A549 (cell line): ENCODE measurements around the gene GRIA3. TPM values are rescaled to one million over a fixed set of nuclear protein-coding genes. Genes with fewer than 3 reads are reported as not detected.
A peak's percentile ranks its signal among the peaks of the same experiment; 100 is the strongest.

Experiments
- ATAC-seq, 2 experiments: fragments of 200-7000 bp in 1 of 2; fragments of >200 bp in 1 of 2; cut with Nextera tagmentation in 1 of 2; cut with Tn5 transposase in 1 of 2; 3 replicates each; pipeline versions ENCODE4 v1.8.0 to v1.9.1; 2018 to 2020; ENCODE audit warnings: mild to moderate bottlenecking in 1 of 2, moderate library complexity in 1 of 2
- CTCF ChIA-PET: fragments of 300-600 bp; sonication (Branson Sonifier 250); formaldehyde crosslinking; extraction: SDS; loops from one replicate; lab custom pipeline; 2021; ENCODE audit warnings: antibody characterized with exemption, inconsistent platforms; lab: Yijun Ruan, JAX
- POLR2A ChIA-PET: fragments of 350-600 bp; formaldehyde crosslinking; extraction: SDS; loops from one replicate; lab custom pipeline; 2021; ENCODE audit warnings: antibody characterized with exemption, inconsistent platforms; lab: Yijun Ruan, JAX
- DNase-seq, 2 experiments: peaks; one replicate each; pipeline versions ENCODE4 v3.0.0 to v3.0.0-alpha.2; 2011 to 2016; ENCODE audit warnings: low read depth in 1 of 2, low spot score in 1 of 2
- FAIRE-seq: peaks from 2 replicates; lab custom pipeline; 2011; peaks lifted over from hg19 to GRCh38; lab: Jason Lieb, UNC
- H3K27ac ChIP-seq, 2 experiments: fragments of >200 bp; sonication (Bioruptor Twin); formaldehyde crosslinking; 3 replicates each; pipeline ENCODE4 v1.5.1; 2016 to 2017
- H3K4me1 ChIP-seq: fragments of >200 bp; sonication (Bioruptor Twin); formaldehyde crosslinking; 3 replicates; pipeline ENCODE4 v1.6.1; 2016
- H3K4me2 ChIP-seq: fragments of >200 bp; sonication (Bioruptor Twin); formaldehyde crosslinking; 3 replicates; pipeline ENCODE4 v1.6.1; 2016
- H3K4me3 ChIP-seq: fragments of >200 bp; sonication (Bioruptor Twin); formaldehyde crosslinking; 3 replicates; pipeline ENCODE4 v1.5.1; 2016
- H3K9me3 ChIP-seq: fragments of >200 bp; sonication (Bioruptor Twin); formaldehyde crosslinking; 3 replicates; pipeline ENCODE4 v1.6.1; 2016
- ATOH8 ChIP-seq: fragments of 250-450 bp; sonication (Bioruptor Pico); IDR thresholded peaks from 2 replicates; pipeline ENCODE4 v1.5.0; 2020; ENCODE audit warnings: low read depth, mild to moderate bottlenecking, moderate library complexity
- BCL3 ChIP-seq: fragments of >200 bp; sonication (Bioruptor Twin); formaldehyde crosslinking; IDR thresholded peaks from 3 replicates; pipeline ENCODE4 v1.6.1; 2016
- CBX2 ChIP-seq: fragments of 200-600 bp; sonication (generic); IDR thresholded peaks from 2 replicates; pipeline ENCODE4 v1.6.1; 2016; ENCODE audit warnings: low read depth, mild to moderate bottlenecking, borderline replicate concordance
- CTCF ChIP-seq: fragments of >200 bp; sonication (Bioruptor Twin); formaldehyde crosslinking; IDR thresholded peaks from 3 replicates; pipeline ENCODE4 v1.5.1; 2016
- E2F6 ChIP-seq: IDR thresholded peaks from 2 replicates; pipeline ENCODE4 v1.6.1; 2012; ENCODE audit warnings: low read depth, borderline replicate concordance
- EHF ChIP-seq: fragments of 250-450 bp; sonication (Bioruptor Pico); IDR thresholded peaks from 2 replicates; pipeline ENCODE4 v1.5.0; 2020; ENCODE audit warnings: mild to moderate bottlenecking
- FOSL2 ChIP-seq, 2 experiments: fragments of 450-650 bp in 1 of 2; fragments of >200 bp in 1 of 2; sonication (Bioruptor Twin) in 1 of 2; formaldehyde crosslinking; IDR thresholded peaks; 2 replicates each; pipeline versions ENCODE4 v1.5.0 to v1.6.1; 2016 to 2020; ENCODE audit warnings: mild to moderate bottlenecking in 1 of 2, moderate library complexity in 1 of 2
- FOXS1 ChIP-seq: fragments of 250-450 bp; sonication (Bioruptor Pico); IDR thresholded peaks from 2 replicates; pipeline ENCODE4 v1.5.0; 2020; ENCODE audit warnings: mild to moderate bottlenecking, moderate library complexity
- HDAC2 ChIP-seq: fragments of 200-600 bp; sonication (generic); IDR thresholded peaks from 2 replicates; pipeline ENCODE4 v1.6.1; 2016
- HES2 ChIP-seq: fragments of >200 bp; sonication (Bioruptor Twin); formaldehyde crosslinking; IDR thresholded peaks from 2 replicates; pipeline ENCODE4 v1.6.1; 2016
- HOXA7 ChIP-seq: fragments of 250-450 bp; sonication (Bioruptor Pico); IDR thresholded peaks from 2 replicates; pipeline ENCODE4 v1.5.0; 2020; ENCODE audit warnings: mild to moderate bottlenecking, moderate library complexity
- JUN ChIP-seq, 2 experiments: fragments of >200 bp; sonication (Bioruptor Twin); formaldehyde crosslinking; IDR thresholded peaks; 2 replicates in 1 of 2; 3 replicates in 1 of 2; pipeline ENCODE4 v1.6.1; 2016 to 2017
- JUNB ChIP-seq: fragments of >200 bp; sonication (Bioruptor Twin); formaldehyde crosslinking; IDR thresholded peaks from 2 replicates; pipeline ENCODE4 v1.6.1; 2016
- KDM1A ChIP-seq: fragments of 200-600 bp; sonication (generic); IDR thresholded peaks from 2 replicates; pipeline ENCODE4 v1.6.1; 2016; ENCODE audit warnings: low read depth, mild to moderate bottlenecking
- MAFK ChIP-seq: fragments of 450-650 bp; IDR thresholded peaks from 2 replicates; pipeline ENCODE4 v1.6.1; 2014; ENCODE audit not compliant: partially characterized antibody
- PBX3 ChIP-seq: IDR thresholded peaks from 2 replicates; pipeline ENCODE4 v1.6.1; 2012
- POLR2A ChIP-seq: IDR thresholded peaks from 2 replicates; pipeline ENCODE4 v1.6.1; 2012; ENCODE audit warnings: mild to moderate bottlenecking, low read length
- POLR2AphosphoS2 ChIP-seq: conservative IDR thresholded peaks from 2 replicates; pipeline ENCODE4 v1.6.1; 2012; ENCODE audit warnings: low read length, improper control_type of control experiment, inconsistent platforms
- SMC3 ChIP-seq: fragments of >200 bp; sonication (Bioruptor Twin); formaldehyde crosslinking; IDR thresholded peaks from 3 replicates; pipeline ENCODE4 v1.6.1; 2018; ENCODE audit warnings: inconsistent platforms
- TP53 ChIP-seq: fragments of 250-450 bp; sonication (Bioruptor Pico); IDR thresholded peaks from 2 replicates; pipeline ENCODE4 v1.5.0; 2021; ENCODE audit warnings: mild to moderate bottlenecking, moderate library complexity
- ZNF302 ChIP-seq: fragments of 250-450 bp; sonication (Bioruptor Pico); IDR thresholded peaks from 2 replicates; pipeline ENCODE4 v1.9.0; 2021; ENCODE audit warnings: inconsistent platforms, mild to moderate bottlenecking, moderate library complexity
- WGBS: methylation state at CpG from one replicate; pipeline ENCODE4 v1.1.6; 2017; ENCODE audit errors: missing lambda C conversion rate; 5-methylcytosine and 5-hydroxymethylcytosine counted together
- polyA plus RNA-seq, 4 experiments: library from polyadenylated mRNA; depleted of rRNA in 3 of 4; stranded (reverse); fragments of >200 nt; fragmentation: RNase III in 1 of 4; extraction: RNeasy Plus Mini Kit Qiagen cat#74134 plus additional on column Dnase treatment in 1 of 4; gene quantifications; 2 replicates in 3 of 4; 3 replicates in 1 of 4; pipeline ENCODE4 v1.2.3, GENCODE V29; 2011 to 2017

GRIA3 gene
- polyA plus RNA-seq, 2 of the 4 experiments (the other 2 are of a cell fraction), result not detected

- CTCF ChIA-PET, result no interaction called here
- H3K4me1 ChIP-seq, result no peaks in the 10 kb centered on the region
- DNase-seq, result no peak
- no peak for ATAC-seq
- TF ChIP-seq SMC3, result no peak
- no peak for TF ChIP-seq KDM1A
- TF ChIP-seq CTCF, result no peak
- TF ChIP-seq HDAC2, result no peak
- no peak for TF ChIP-seq CBX2
- no peak for TF ChIP-seq TP53 (CRISPR knock-in tag)
- no peak for TF ChIP-seq HOXA7
- no peak for TF ChIP-seq JUN (IDR thresholded peaks at IDR 0.05)
- TF ChIP-seq ZNF302 (CRISPR knock-in tag), result no peak
- TF ChIP-seq ATOH8 (CRISPR knock-in tag), result no peak
- TF ChIP-seq HES2, result no peak
- no peak for TF ChIP-seq POLR2AphosphoS2
- no peak for TF ChIP-seq FOSL2 (IDR thresholded peaks at IDR 0.05)
- no peak for TF ChIP-seq FOSL2 (CRISPR knock-in tag; IDR thresholded peaks at IDR 0.05)
- TF ChIP-seq PBX3, result no peak
- TF ChIP-seq BCL3, result no peak
- H3K9me3 ChIP-seq, result no peaks in the 10 kb centered on the region
- no peak overlapping the region for H3K4me3 ChIP-seq
- no peak overlapping the region for H3K27ac ChIP-seq
- H3K4me2 ChIP-seq, result no peak overlapping the region
- POLR2A ChIA-PET, result no interaction called here
- no peak for FAIRE-seq
Measured at GRCh38 chrX:123223859-123224258, 39.8 kb downstream of the GRIA3 start.

GRCh38 chrX:123230798-123231197 is 46.7 kb downstream of the GRIA3 start:
- DNase-seq (no peak), FAIRE-seq (peak; percentile 68), ATAC-seq (no peak)
- ChIA-PET POLR2A (no interaction called here), CTCF (no interaction called here)
- Histone ChIP-seq H3K9me3 (no peaks in the 10 kb centered on the region), H3K4me1 (no peaks in the 10 kb centered on the region), H3K4me2 (no peak overlapping the region), H3K4me3 (no peak overlapping the region), H3K27ac (no peak overlapping the region)
- TF ChIP-seq POLR2A, result no peak
- WGBS, result 33% methylated on average over 2 of the region's 2 CpGs

- Histone ChIP-seq H3K27ac (no peak overlapping the region), H3K9me3 (no peaks in the 10 kb centered on the region), H3K4me3 (no peak overlapping the region), H3K4me1 (no peaks in the 10 kb centered on the region), H3K4me2 (no peak overlapping the region)
- POLR2A ChIA-PET, result no interaction called here
- no peak for DNase-seq
- no peak for TF ChIP-seq HOXA7
- TF ChIP-seq PBX3, result no peak
- no peak for TF ChIP-seq FOXS1 (CRISPR knock-in tag)
- TF ChIP-seq E2F6, result no peak
- TF ChIP-seq EHF (CRISPR knock-in tag), result no peak
- TF ChIP-seq CTCF, result no peak
- TF ChIP-seq MAFK, result no peak
- no peak for TF ChIP-seq JUNB
- TF ChIP-seq JUN (IDR thresholded peaks at IDR 0.05), result no peak
- FAIRE-seq, result peak; percentile 59
- CTCF ChIA-PET, result no interaction called here
- ATAC-seq, result no peak
Measured at GRCh38 chrX:123236859-123237258, 52.8 kb downstream of the GRIA3 start.
